Loucy (cell line): ENCODE measurements around the gene NOTCH1.

Experiments
- CTCF ChIP-seq: fragments of 200-600 bp; sonication (generic); conservative IDR thresholded peaks from 2 replicates; pipeline ENCODE4 v1.5.1; 2014; ENCODE audit warnings: mild to moderate bottlenecking, antibody characterized with exemption, low read length
- EZH2phosphoT487 ChIP-seq: fragments of 200-600 bp; IDR thresholded peaks from 2 replicates; pipeline ENCODE4 v1.6.1; 2018; ENCODE audit warnings: antibody characterized with exemption, mild to moderate bottlenecking, moderate library complexity, borderline replicate concordance

GRCh38 chr9:136589766-136590763 lies 44.2 kb upstream of the NOTCH1 start:
- TF ChIP-seq CTCF (no peak), EZH2phosphoT487 (no peak)
